ENCODE measurements around the gene MFNG. TPM values are rescaled to one million over a fixed set of nuclear protein-coding genes. Genes with fewer than 3 reads are reported as not detected.

MFNG gene
- total RNA-seq, 1 donor from 2014 or later: 0.54 TPM

- DNase-seq (ENCODE audit: low read depth): no peak
- no peak for TF ChIP-seq CTCF (IDR thresholded peaks at IDR 0.05; ENCODE audit: insufficient read depth, low read length, poor library complexity, severe bottlenecking)
- Histone ChIP-seq H3K27me3 (ENCODE audit: control insufficient read depth, insufficient read depth, low read length) (no peaks in the 10 kb centered on the region), H3K4me3 (ENCODE audit: low read depth, low read length) (peak overlapping the region; percentile 36), H3K36me3 (ENCODE audit: control insufficient read depth, insufficient read depth, low read length) (no peaks in the 10 kb centered on the region)
Observed at GRCh38 chr22:37420686-37421467, 65.3 kb downstream of the MFNG start.

- Histone ChIP-seq H3K36me3 (ENCODE audit: control insufficient read depth, insufficient read depth, low read length) (no peaks in the 10 kb centered on the region), H3K4me3 (ENCODE audit: low read depth, low read length) (peak overlapping the region; percentile 36), H3K27me3 (ENCODE audit: control insufficient read depth, insufficient read depth, low read length) (no peaks in the 10 kb centered on the region)
- no peak for DNase-seq (ENCODE audit: low read depth)
- no peak for TF ChIP-seq CTCF (IDR thresholded peaks at IDR 0.05; ENCODE audit: insufficient read depth, low read length, poor library complexity, severe bottlenecking)
Observed at GRCh38 chr22:37419969-37420685, 66.1 kb downstream of the MFNG start.

GRCh38 chr22:37419370-37419968, 66.7 kb downstream of the MFNG start:
- DNase-seq (ENCODE audit: low read depth): no peak
- H3K4me3 ChIP-seq (ENCODE audit: low read depth, low read length): peak overlapping the region; percentile 36
- no peak for TF ChIP-seq CTCF (IDR thresholded peaks at IDR 0.05; ENCODE audit: insufficient read depth, low read length, poor library complexity, severe bottlenecking)

More at GRCh38 chr22:37419370-37419968, 66.7 kb downstream of the MFNG start:
- Histone ChIP-seq H3K36me3 (ENCODE audit: control insufficient read depth, insufficient read depth, low read length) (no peaks in the 10 kb centered on the region), H3K27me3 (ENCODE audit: control insufficient read depth, insufficient read depth, low read length) (no peaks in the 10 kb centered on the region)

Other genes starting within 250 kb of the MFNG start
- gene RAC2, start 242.1 kb downstream of the MFNG start, total RNA-seq: 24.0 and 26.6 TPM in 2 replicates
- not detected in 2 replicates for gene CYTH4, start 203.9 kb downstream of the MFNG start, total RNA-seq
- 0.82 and 0.96 TPM in 2 replicates for gene ELFN2, start 58.9 kb downstream of the MFNG start, total RNA-seq
- 64.0 and 71.3 TPM in 2 replicates for gene CARD10, start 33.0 kb upstream of the MFNG start, total RNA-seq
- gene CDC42EP1, start 74.1 kb upstream of the MFNG start, total RNA-seq: 98.1 and 150 TPM in 2 replicates
- gene LGALS2, start 93.7 kb upstream of the MFNG start, total RNA-seq: not detected in 2 replicates
- 65.9 and 75.2 TPM in 2 replicates for gene GGA1, start 122.5 kb upstream of the MFNG start, total RNA-seq
- 5.0 and 10.4 TPM in 2 replicates for gene SH3BP1, start 153.3 kb upstream of the MFNG start, total RNA-seq
- gene PDXP, start 172.3 kb upstream of the MFNG start, total RNA-seq: 13.3 and 14.3 TPM in 2 replicates
- 500 and 806 TPM in 2 replicates for gene LGALS1, start 189.3 kb upstream of the MFNG start, total RNA-seq
- gene NOL12, start 200.0 kb upstream of the MFNG start, total RNA-seq: 46.2 and 59.0 TPM in 2 replicates
- gene TRIOBP, start 210.7 kb upstream of the MFNG start, total RNA-seq: 62.8 and 68.9 TPM in 2 replicates

Measured in kidney epithelial cell (primary cell).